ENCODE results near the gene ZNF93. TPM values are rescaled to one million over a fixed set of nuclear protein-coding genes. Genes with fewer than 3 reads are reported as not detected.

Gene ZNF93
- total RNA-seq, 1 experiment from 2014 or later: 47.4 TPM

- TF ChIP-seq USF1 (CRISPR knock-in tag; IDR thresholded peaks at IDR 0.05): no peak
- TF ChIP-seq, protein P1, sequence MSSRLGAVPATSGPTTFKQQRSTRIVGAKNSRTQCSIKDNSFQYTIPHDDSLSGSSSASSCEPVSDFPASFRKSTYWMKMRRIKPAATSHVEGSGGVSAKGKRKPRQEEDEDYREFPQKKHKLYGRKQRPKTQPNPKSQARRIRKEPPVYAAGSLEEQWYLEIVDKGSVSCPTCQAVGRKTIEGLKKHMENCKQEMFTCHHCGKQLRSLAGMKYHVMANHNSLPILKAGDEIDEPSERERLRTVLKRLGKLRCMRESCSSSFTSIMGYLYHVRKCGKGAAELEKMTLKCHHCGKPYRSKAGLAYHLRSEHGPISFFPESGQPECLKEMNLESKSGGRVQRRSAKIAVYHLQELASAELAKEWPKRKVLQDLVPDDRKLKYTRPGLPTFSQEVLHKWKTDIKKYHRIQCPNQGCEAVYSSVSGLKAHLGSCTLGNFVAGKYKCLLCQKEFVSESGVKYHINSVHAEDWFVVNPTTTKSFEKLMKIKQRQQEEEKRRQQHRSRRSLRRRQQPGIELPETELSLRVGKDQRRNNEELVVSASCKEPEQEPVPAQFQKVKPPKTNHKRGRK (CRISPR knock-in tag; IDR thresholded peaks at IDR 0.05; ENCODE audit: borderline replicate concordance): no peak
- TF ChIP-seq SP1 (CRISPR knock-in tag; conservative IDR thresholded peaks at IDR 0.05): no peak
- no peak for TF ChIP-seq KAT7 (CRISPR knock-in tag; IDR thresholded peaks at IDR 0.05; ENCODE audit: borderline replicate concordance)
- no peak for TF ChIP-seq ZNF671 (CRISPR knock-in tag; IDR thresholded peaks at IDR 0.05)
- no peak for TF ChIP-seq CREB1 (CRISPR knock-in tag; IDR thresholded peaks at IDR 0.05)
- TF ChIP-seq, protein P2, sequence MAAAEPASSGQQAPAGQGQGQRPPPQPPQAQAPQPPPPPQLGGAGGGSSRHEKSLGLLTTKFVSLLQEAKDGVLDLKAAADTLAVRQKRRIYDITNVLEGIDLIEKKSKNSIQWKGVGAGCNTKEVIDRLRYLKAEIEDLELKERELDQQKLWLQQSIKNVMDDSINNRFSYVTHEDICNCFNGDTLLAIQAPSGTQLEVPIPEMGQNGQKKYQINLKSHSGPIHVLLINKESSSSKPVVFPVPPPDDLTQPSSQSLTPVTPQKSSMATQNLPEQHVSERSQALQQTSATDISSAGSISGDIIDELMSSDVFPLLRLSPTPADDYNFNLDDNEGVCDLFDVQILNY (CRISPR knock-in tag; IDR thresholded peaks at IDR 0.05): no peak
- no peak for TF ChIP-seq CBFB (CRISPR knock-in tag; IDR thresholded peaks at IDR 0.05; ENCODE audit: low read depth)
- no peak for TF ChIP-seq PREB (CRISPR knock-in tag; IDR thresholded peaks at IDR 0.05; ENCODE audit: borderline replicate concordance)
Measured at GRCh38 chr19:19873381-19873780, 27.4 kb upstream of the ZNF93 start (continued).

- Mint-ChIP-seq H3K27ac (no peak overlapping the region), H3K4me1 (peaks cover 5% of the 10 kb centered on the region; the same call in 1 of the 2 replicates), H3K27me3 (ENCODE audit: low read depth) (no peaks in the 10 kb centered on the region), H3K36me3 (peaks cover 51% of the 10 kb centered on the region), H3K4me3 (no peak overlapping the region), H3K9me3 (no peaks in the 10 kb centered on the region)
- POLR2A ChIA-PET: interaction anchor here (0.6 kb wide), 1 partner anchor 360 kb away, joined by 4 read pairs; no protein-coding TSS in a partner anchor
- DNase-seq (ENCODE audit: low spot score) (no peak), ATAC-seq (no peak)
- CTCF ChIA-PET: no interaction called here
- no peak for TF ChIP-seq ZNF281 (CRISPR knock-in tag; IDR thresholded peaks at IDR 0.05)
- TF ChIP-seq FOXK1 (CRISPR knock-in tag; IDR thresholded peaks at IDR 0.05): no peak
- TF ChIP-seq TP53 (CRISPR knock-in tag; IDR thresholded peaks at IDR 0.05): no peak
Measured at GRCh38 chr19:19877724-19878123, 23.0 kb upstream of the ZNF93 start.

DNA sequence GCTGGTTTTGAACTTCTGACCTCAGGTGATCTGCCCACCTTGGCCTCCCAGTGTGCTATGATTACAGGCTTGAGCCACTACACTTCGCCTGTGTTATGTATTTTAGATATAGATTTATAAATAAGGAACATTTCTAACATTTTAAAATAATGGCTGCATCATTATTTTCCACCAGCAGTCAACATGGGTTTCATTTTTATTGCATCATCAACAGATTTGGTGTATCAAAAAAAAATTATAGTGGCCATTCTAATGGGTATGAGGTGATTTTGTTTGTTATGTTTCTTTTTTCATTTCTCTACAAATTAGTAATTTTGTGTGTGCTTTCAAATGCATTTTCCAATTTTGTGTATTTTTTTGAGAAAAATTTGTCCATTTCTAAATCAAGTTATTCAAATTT lies 16.2 kb upstream of the ZNF93 start:
- ChIA-PET POLR2A (no interaction called here), CTCF (no interaction called here)
- DNase-seq (ENCODE audit: low spot score) (no peak), ATAC-seq (no peak)
- TF ChIP-seq NFE2L1 (CRISPR knock-in tag; IDR thresholded peaks at IDR 0.05) (no peak), SMAD3 (CRISPR knock-in tag; IDR thresholded peaks at IDR 0.05; ENCODE audit: borderline replicate concordance) (no peak), ZNF219 (CRISPR knock-in tag; IDR thresholded peaks at IDR 0.05; ENCODE audit: borderline replicate concordance) (no peak), NR1H2 (CRISPR knock-in tag; IDR thresholded peaks at IDR 0.05) (no peak), ELF4 (CRISPR knock-in tag; IDR thresholded peaks at IDR 0.05; ENCODE audit: low read depth) (no peak), ZNF263 (CRISPR knock-in tag; IDR thresholded peaks at IDR 0.05; ENCODE audit: low read depth) (no peak), IRF2 (CRISPR knock-in tag; IDR thresholded peaks at IDR 0.05; ENCODE audit: borderline replicate concordance, low read depth) (no peak), TEAD4 (CRISPR knock-in tag; IDR thresholded peaks at IDR 0.05) (no peak), USF2 (CRISPR knock-in tag; IDR thresholded peaks at IDR 0.05) (no peak), MXD4 (CRISPR knock-in tag; IDR thresholded peaks at IDR 0.05; ENCODE audit: borderline replicate concordance) (no peak), ZNF232 (CRISPR knock-in tag; IDR thresholded peaks at IDR 0.05) (no peak)
- TF ChIP-seq, protein P3, sequence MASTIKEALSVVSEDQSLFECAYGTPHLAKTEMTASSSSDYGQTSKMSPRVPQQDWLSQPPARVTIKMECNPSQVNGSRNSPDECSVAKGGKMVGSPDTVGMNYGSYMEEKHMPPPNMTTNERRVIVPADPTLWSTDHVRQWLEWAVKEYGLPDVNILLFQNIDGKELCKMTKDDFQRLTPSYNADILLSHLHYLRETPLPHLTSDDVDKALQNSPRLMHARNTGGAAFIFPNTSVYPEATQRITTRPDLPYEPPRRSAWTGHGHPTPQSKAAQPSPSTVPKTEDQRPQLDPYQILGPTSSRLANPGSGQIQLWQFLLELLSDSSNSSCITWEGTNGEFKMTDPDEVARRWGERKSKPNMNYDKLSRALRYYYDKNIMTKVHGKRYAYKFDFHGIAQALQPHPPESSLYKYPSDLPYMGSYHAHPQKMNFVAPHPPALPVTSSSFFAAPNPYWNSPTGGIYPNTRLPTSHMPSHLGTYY (CRISPR knock-in tag; IDR thresholded peaks at IDR 0.05): no peak
- TF ChIP-seq, protein P1 (CRISPR knock-in tag; IDR thresholded peaks at IDR 0.05; ENCODE audit: borderline replicate concordance): no peak
- Mint-ChIP-seq H3K9me3 (peaks cover 21% of the 10 kb centered on the region), H3K27me3 (ENCODE audit: low read depth) (no peaks in the 10 kb centered on the region), H3K27ac (no peak overlapping the region), H3K4me1 (no peaks in the 10 kb centered on the region), H3K36me3 (peaks cover 81% of the 10 kb centered on the region), H3K4me3 (no peak overlapping the region)

Measured in WTC11 (cell line).